ENCODE data around the gene ALPL. TPM values are rescaled to one million over a fixed set of nuclear protein-coding genes. Genes with fewer than 3 reads are reported as not detected.

ALPL gene
- polyA plus RNA-seq, 2 donors: 2.4 to 2.7 TPM

- Histone ChIP-seq H3K27me3 (ENCODE audit: control insufficient read depth in 1 of 2, insufficient read depth in 2 of 2, low read length in 2 of 2) (no peaks in the 10 kb centered on the region), H3K4me3 (ENCODE audit: low read depth in 1 of 2, low read length in 2 of 2) (no peak overlapping the region), H3K36me3 (ENCODE audit: control insufficient read depth in 2 of 2, insufficient read depth in 2 of 2, low read length in 1 of 2) (no peaks in the 10 kb centered on the region), H3K27ac (ENCODE audit: low read depth in 2 of 2, low read length in 1 of 2) (no peak overlapping the region), H3K4me1 (ENCODE audit: control insufficient read depth in 2 of 2, insufficient read depth in 2 of 2, low read length in 1 of 2) (peaks cover 3 to 26% of the 10 kb centered on the region in 2 donors), H3K9me3 (ENCODE audit: control insufficient read depth in 2 of 2, insufficient read depth in 1 of 2, low read depth in 1 of 2, low read length in 1 of 2) (no peaks in the 10 kb centered on the region)
- 71 to 81% methylated on average over 13 of the region's 13 CpGs for WGBS, 2 donors
These were observed 116.4 kb downstream of the ALPL start for GRCh38 chr1:21625390-21626190.

GRCh38 chr1:21626921-21627339 is 117.7 kb downstream of the ALPL start:
- no peak overlapping the region for H3K4me3 ChIP-seq (ENCODE audit: low read depth in 1 of 2, low read length in 2 of 2)
- WGBS, 2 donors: 51 to 60% methylated on average over 11 of the region's 11 CpGs
- no peaks in the 10 kb centered on the region for H3K36me3 ChIP-seq (ENCODE audit: control insufficient read depth in 2 of 2, insufficient read depth in 2 of 2, low read length in 1 of 2)
- no peaks in the 10 kb centered on the region for H3K27me3 ChIP-seq (ENCODE audit: control insufficient read depth in 1 of 2, insufficient read depth in 2 of 2, low read length in 2 of 2)
- no peaks in the 10 kb centered on the region for H3K9me3 ChIP-seq (ENCODE audit: control insufficient read depth in 2 of 2, insufficient read depth in 1 of 2, low read depth in 1 of 2, low read length in 1 of 2)
- H3K4me1 ChIP-seq (ENCODE audit: control insufficient read depth in 2 of 2, insufficient read depth in 2 of 2, low read length in 1 of 2): peaks cover 3 to 20% of the 10 kb centered on the region in 2 donors
- H3K27ac ChIP-seq (ENCODE audit: low read depth in 2 of 2, low read length in 1 of 2): peak overlapping the region; percentile 15 to 85

Other genes with a start within 250 kb of the ALPL start
- gene ECE1, start 219.0 kb upstream of the ALPL start, polyA plus RNA-seq: 10 to 100 TPM; 12.4 to 14.2 TPM
- 1 to 10 TPM; 1.1 to 2.4 TPM for gene NBPF3, start 69.3 kb upstream of the ALPL start, polyA plus RNA-seq
- gene RAP1GAP, start 159.9 kb downstream of the ALPL start, polyA plus RNA-seq: 10 to 100 TPM in 1 of 2 donors, 1 to 10 TPM in 1; 3.5 to 12.2 TPM

Measured in esophagus (tissue), 2 donors.